A172 (cell line): ENCODE results near the gene SLC38A10. TPM values are rescaled to one million over a fixed set of nuclear protein-coding genes. Genes with fewer than 3 reads are reported as not detected.
A peak's percentile ranks its signal among the peaks of the same experiment; 100 is the strongest.
"Not testable (repeated sequence)": the region's sequence is repeated elsewhere in the genome, so short reads cannot be mapped to it uniquely, and the experiment has no call there.

Experiments
- DNase-seq: peaks from one replicate; pipeline ENCODE4 v3.0.0-alpha.2; 2015; ENCODE audit warnings: low spot score
- total RNA-seq: library from RNA; depleted of rRNA; stranded (reverse); fragments of >200 nt; shearing (Covaris generic); gene quantifications from 2 replicates; pipeline ENCODE4 v1.2.3, GENCODE V29; 2014

Gene SLC38A10
- total RNA-seq, 1 experiment from 2014 or later, result 57.8 TPM

DNA sequence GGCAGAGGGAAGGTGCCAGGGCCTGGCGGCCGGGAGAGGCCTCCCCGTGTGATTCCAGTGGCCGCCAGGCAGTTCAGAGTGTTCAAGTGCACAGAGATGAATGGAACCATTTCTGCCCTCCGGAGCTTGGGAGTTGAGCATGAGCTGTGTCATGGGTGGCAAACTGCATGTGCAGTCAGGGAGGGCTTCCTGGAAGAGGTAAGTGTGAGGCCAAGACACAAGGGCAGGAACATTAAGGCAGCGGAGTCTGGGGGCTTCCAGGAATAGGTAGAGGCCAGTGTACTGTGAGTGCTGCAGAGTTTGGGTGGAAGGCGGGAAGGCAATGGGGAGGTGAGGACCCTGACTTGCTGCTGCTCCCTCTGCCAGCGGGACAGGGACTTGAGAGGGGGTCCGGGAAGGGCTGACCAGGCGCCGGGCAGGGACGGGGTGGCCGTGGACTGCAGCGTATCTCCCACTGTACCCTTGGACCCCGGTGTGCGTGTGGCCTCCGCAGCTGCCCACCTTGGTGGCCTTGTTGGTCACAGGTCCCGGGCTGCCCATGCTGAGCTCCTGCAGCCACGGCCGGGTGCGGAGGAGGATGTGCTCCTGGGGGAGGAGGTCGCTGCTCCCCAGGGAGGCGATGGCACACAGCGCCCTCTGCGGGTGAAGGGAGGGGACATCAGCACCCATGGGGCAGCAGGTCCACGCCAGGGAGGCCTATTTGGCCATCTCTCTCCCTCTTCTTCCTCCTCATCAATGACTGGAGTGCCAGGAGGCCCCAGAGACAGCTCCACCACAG lies 64.9 kb downstream of the SLC38A10 start:
- DNase-seq, result no peak

DNA sequence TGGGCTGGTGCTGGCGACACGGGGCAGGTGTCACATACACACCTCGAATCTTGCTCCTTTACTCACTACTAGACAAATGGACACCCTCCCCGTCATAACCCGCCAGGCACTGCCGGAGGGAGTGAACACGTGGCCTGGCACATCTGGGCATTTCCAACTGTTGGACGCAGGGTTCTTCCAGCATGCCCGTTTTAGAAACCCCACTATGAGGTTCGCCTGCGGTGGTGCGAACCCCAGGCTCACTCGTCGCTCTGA lies 65.5 kb downstream of the SLC38A10 start:
- DNase-seq, result no peak

DNA sequence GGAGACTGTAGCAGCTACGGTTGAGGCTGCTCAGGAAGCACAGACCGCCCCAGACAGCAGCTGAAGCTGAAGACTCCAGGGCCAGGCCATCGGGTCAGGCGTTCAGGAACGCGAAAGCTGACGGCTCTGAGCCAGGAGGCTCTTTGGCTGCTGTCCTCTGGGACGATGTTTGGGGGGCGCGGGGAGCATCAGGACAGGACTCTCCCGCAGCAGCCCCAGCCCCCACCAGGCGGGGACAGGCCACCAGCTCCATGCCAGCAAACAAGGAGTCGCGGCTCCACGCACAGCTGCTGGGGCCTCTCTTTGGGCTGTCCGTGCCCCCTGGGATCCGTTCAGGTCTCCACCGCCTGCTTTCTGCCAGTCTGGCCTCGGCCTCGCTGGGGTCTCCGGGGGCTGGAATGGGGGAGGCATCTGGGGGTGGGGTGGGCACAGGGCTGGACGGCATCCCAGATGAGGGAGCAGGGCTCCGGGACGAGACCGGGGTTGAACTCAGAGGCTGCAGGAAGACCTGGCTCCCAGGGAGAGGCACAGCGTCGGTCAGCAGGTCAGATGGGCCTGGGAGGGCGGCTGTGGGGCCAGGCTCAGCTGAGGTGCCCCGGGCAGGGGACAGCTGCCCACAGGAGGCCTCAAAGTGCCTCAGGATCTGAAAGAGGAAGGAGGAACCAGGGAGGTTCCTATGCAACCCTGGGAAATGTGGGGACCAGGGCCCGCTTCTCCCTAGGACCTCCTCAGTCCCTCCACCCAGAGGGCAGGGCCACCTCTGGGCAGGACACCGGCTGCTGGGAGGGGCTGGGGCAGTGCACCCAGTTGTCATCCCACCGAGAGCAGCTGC lies 66.1 kb downstream of the SLC38A10 start:
- no peak for DNase-seq

DNA sequence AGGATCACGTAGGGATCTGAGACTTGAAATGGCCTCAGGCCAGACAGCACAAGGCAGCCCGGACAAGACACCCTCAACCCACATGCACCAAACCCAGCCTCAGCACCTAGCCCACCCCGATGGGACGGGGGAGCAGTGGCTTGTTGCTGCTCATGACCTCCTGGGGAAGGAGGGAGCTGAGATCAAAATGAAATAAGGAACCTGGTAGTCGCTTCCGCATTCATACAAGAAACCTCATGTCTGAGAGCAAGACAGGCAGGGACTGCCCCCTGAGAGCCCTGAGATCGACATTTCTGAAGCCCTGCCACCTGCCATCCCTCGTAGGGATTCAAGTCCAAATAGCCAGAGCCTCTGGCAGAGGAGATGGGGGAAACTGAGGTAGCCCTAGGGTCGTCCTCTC lies 66.7 kb downstream of the SLC38A10 start:
- DNase-seq, result no peak

DNA sequence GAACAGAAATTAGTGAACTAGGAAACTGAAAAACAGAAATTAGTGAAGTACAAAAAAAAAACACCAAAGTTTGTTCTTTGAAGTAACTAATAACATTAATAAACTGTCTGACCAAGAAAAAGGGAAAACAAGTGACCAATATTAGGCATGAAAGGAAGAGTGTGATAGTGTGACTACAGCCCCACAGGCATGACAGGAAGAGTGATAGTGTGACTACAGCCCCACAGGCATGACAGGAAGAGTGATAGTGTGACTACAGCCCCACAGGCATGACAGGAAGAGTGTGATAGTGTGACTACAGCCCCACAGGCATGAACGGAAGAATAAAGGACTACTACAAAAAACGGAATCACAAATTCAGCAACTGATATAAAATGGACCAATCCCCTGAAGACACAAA lies 67.5 kb downstream of the SLC38A10 start:
- DNase-seq, result not testable (repeated sequence)

DNA sequence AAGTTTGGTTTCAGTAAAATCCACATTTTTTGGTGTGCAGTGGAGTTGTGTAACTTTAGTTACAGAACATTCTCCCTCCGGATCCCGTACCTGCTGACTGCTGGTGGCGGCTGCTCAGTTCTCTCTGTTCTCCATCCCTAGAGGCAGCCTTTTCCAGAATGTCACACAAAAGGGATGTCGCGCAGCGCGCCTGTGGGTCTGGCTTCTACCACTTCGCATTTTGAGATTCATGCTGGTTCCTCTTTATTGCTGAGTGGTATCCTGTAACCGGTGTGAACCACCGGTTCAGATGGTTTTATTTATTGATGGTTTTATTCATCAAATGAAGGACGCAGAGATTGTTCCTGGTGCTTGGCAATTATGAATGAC lies 71.4 kb downstream of the SLC38A10 start:
- no peak for DNase-seq

DNA sequence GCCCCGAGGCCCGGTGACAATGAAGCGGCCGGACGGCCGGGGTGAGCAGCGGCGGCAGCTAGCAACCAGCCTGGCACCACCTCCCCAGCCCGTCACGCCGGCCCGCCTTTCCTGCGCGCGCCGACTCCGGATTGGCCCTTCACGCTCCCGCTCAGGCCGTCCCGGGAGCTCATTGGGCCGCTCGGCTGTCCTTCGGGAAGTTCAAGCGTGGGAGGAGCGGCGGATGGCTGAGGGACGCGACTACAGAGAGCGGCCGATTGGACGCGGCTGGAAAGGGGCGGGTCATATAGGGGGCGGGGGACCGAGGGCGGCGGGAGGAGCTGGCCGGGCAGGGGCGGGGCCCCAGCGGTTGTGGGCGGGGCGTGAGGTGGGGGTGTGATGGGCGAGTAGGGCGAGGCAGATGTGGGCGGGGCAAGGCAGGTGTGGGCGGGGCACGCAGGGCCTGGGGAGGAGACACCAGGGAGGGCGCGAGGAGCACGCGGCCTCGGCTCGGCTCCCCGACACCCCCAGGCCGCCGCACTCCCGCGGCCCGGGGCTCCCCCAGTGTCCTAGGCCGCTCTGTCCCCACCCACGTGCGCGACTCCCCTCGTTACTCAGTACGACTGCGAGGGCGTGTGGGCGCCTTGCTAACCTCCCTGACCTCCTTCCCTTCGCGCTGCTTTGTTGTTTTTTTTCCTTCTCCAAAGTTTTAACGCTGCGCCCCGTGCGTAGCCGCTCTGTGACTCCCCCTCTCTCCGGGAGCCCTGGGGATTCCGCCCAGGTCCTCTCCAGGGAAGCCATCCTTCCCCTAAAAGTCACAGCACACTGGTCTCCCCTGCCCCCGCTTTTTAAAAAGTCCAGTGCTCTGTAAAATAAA lies 72.0 kb downstream of the SLC38A10 start, which contains the start of gene CEP131:
CEP131 (minus strand) TSS at position 60 of the 856 bp plus-strand sequence. CDS start 2,909 bp downstream, outside the sequence.
- peak; percentile 95 for DNase-seq

DNA sequence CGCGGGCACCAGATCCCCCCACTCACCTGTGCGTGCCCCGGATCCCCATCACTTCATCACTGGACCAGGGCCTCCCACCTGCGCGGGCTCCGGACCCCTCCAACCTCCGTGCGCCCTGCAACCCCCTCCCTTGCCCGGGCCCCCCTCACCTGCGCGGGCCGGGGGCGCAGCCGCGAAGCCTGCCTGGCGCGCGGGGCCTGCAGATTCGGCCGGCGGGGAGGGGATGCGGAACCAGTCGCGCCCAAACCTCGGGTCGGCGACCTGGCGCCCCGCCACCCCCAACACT lies 72.5 kb downstream of the SLC38A10 start:
- DNase-seq, result no peak

DNA sequence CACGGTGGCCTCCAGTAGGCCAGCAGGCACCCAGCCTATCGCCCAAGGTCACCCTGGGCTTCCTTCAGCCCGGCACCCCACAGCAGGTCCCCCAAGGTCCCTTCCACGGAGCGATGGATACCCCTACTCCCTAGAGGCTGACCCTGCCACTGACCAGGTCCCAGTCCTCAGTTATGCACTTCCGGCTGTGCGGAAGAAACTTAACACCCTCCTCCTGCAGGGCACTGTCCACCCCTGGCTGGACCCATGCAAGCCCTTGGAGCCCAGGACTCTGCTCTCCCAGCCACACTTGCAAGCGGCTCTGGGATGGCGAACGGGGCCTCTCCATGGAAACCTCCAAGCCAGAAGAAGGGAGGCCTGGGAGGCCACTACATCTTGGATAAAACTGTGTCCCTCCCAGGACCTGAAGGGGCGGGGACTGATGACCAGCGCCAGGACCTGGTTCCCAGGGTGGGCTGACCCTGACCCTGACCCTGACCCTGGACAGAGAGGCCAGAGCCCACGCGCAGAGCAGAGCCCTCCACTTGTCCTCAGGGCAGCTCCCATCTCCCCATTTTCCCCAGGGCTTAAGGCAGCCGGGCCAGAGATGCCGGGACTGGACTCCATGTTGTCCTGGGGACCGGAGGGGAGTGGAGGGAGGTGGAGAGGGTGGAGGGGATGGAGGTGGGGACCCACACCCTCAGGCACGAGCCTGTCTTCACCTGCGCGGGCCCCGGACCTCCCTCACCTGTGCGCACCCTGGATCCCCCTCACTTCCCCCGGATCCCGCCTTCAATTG lies 73.1 kb downstream of the SLC38A10 start:
- DNase-seq, result no peak

DNA sequence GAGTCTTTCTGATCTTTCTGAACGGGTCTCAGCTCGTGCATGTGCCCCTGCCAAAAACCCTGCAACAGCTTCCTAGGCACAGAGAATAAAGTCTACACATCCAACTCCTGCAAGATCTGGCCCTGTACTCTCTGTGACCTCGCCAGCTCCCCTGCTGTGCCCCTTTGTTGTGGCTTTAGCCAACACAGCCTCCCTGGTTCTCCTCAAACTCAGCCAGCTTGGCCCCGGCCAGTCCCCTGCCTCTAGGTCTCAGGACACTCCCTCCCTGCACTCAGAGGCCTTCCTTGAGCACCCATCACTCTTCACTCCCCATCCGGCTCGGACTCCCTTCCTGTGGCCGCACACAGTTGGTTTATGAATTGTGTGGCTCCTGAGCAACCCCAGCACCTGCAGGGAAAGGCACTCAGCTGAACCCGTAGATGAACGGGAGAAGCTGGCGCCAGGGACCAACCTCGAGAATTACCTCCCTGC lies 73.7 kb downstream of the SLC38A10 start:
- DNase-seq, result peak; percentile 34

DNA sequence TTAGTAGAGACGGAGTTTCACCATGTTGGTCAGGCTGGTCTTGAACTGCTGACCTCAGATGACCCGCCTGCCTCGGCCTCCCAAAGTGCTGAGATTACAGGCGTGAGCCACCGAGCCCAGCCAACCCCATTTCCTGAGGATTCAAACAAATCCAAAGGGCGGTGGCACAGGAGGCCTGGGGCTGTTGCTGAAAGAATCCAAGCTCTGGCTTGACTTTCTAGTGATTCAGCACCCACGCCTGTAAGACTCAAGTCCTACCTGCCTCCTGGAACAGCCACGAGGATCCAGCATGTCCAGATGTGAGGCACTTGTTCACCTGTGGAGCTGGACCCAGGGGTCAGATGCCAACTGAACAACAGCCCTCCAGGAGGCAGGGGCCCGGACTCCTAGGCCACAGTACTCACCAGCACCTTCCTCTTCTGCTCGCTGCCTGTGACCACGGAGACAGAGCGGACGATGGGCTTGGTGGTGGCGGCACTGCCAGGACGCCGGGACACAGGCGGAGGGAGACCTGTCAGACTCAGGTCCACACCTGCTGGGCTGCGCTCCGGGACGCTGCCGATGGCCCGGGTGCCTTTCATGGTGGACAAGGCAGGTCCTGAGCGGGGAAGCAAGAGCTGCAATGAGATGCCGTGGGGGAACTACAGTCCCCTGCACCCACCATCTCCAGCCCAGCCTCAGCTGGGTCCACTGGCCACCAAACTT lies 75.5 kb downstream of the SLC38A10 start:
- DNase-seq, result no peak

DNA sequence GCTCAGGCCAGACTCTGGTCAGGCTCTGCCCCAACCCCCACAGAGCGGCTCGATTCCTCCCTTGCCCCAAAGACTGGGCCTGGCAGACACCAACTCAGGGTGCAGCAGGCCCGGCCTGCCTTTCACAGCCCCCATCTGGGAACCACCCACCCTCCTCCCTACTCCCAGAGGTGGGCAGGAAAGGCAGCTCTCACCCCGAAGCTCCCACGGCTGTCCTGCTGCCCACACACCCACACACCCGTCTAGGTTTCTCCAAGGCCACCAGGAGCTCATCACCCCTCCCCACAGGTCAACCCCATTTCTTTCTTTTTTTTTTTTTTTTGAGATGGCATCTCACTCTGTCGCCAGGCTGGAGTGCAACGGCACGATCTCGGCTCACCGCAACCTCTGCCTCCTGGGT lies 76.1 kb downstream of the SLC38A10 start:
- DNase-seq, result no peak

DNA sequence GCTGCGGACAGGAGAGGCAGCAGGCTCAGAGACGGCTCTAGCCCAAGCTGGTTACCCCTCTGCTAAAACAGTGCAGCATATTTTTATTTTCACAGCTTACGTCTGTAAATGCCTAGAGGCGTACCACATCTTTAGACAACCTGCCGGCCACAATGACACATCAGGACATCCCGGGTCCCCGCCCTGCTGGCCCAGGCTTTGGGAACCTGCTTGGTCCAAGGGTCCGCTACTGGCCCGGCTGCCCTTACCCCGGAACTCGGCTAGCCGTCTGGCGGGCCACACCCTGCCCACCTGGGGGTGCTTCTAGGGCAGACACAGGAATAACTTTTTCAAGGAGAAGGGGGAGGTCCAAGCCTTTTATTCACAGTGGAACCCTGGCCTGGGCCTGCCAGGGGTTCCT lies 76.6 kb downstream of the SLC38A10 start:
- no peak for DNase-seq

DNA sequence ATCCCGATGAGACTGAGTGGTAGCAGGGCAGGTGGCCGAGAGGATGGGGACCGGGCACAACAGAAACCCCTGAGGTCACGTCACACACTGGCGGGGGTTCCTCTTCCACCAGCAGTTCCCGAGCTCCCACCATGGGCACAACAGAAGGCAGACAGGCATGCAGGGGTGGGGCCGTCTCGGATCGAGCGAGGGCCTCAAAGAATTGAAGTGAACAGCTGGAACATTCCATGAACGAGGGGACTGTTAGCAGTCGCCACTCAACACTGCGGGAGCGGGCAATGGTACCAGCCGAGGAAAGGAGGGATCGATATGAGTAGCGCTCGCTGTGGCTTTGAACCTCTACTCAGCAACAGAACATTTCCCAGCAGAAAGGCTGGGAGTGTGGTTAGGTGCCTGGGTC lies 77.6 kb downstream of the SLC38A10 start:
- DNase-seq, result no peak

DNA sequence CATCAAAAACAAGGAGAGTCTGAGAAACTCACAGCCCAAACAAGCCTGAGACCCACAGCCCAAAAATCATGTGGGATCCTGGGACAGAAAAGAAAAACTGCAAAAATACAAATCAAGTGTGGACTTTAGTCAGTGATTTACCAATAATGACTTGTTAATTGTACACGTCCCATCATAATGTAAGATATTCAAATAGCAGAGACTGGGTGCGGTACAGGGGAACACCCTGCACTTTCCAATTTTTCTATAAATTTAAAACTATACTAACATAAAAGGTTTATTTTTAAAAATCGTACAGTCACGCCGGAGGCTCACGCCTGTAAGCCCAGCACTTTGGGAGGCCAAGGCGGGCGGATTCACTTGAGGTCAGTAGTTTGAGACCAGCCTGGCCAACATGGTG lies 81.1 kb downstream of the SLC38A10 start:
- DNase-seq, result no peak

DNA sequence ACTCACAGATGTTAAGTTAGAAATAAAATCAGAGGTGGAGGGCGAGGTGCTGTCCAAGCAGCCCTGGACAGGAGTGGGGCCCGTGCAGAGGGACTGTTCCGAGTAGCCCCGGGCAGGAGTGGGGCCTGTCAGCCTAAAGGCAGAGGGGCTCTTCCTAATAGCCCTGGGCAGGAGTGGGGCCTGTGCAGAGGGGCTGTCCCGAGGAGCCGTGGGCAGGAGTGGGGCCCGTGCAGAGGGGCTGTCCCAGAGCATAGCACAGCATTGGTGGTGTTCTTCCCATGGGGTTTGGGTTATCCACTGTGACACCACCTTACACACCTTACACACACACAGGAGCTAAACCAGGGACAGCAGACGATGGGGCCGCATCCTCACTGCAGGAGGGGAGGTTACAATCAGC lies 82.7 kb downstream of the SLC38A10 start:
- DNase-seq, result no peak

DNA sequence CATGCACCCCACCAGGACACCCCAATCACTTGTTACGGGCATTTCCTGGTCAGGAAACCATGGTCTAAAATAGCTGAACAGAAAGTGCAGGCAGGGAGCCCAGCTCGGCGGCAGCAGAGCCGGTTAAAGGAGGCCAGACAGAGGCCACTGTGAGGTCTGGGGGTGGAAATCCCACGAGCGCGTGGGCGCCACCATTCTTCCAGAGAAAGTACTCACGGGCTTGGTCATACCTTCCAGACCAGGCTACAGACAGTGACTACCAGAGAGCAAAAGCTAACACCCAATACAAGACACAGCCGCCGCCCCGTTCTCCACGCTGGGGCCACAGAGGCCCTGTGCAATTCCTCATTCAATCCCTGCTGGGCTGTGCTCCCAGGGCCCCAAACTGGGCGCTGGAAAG lies 84.2 kb downstream of the SLC38A10 start:
- no peak for DNase-seq

DNA sequence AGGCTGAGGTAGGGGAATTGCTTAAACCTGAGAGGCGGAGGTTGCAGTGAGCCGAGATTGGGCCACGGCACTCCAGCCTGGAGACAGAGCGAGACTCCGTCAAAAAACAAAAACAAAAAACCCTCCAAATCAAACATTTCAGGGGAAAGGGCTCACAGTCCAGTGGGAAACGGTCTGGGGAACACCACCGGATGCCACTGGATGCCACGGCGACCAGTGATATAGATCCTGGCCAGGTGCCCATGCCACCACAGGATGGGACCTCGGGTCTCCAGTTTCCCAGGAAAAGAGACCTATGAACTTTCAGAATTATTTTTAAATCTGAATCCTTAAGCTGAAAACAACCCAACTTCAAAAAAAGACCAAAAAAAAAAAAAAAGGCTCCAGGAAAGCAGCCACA lies 84.6 kb downstream of the SLC38A10 start:
- no peak for DNase-seq

DNA sequence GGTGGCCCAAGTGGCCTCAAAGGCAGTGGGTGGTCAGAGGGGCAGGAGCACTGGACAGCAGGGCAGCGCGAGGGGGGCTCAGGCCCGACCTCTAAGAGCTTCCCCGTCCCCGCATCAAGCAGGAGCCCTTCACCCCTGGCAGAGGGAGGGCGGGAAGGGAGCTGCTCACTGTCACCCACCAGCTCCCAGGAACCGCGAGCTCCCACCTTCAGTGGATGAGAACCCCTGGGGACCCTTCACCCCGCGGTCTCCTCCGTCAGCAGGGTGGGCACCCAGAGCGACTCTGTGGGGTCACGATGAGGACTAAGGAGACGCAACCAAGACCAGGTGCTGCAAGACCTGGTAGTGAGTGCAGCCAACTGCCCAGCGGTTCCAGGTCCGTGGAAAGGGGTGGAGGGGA lies 86.0 kb downstream of the SLC38A10 start:
- DNase-seq, result no peak

DNA sequence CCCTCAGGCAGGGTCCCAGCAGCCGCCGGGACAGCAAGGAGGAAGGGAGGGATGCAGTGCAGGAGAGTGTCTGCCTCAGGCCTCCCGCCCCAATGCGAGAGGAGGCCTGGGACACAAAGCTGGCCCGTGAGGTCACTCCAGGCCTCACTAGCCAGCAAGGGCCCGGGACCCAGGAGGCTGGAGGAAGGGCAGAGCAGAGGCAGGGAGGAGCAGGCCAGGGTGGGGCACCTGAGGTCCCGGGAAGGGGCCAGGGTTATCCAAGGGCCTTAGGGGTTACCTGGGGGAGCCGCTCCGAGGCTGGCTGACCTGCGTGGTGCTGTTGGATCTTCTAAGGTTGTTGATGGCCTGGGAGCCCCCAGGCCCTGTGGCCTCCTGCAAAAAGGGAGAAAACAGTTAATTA lies 86.5 kb downstream of the SLC38A10 start:
- no peak for DNase-seq
